Endothelial cell (in vitro differentiated cells): ENCODE data around the gene RAD51B. TPM values are rescaled to one million over a fixed set of nuclear protein-coding genes. Genes with fewer than 3 reads are reported as not detected.
A peak's percentile ranks its signal among the peaks of the same experiment; 100 is the strongest.

Source experiments
- DNase-seq: peaks from one replicate; pipeline ENCODE4 v3.0.0; 2021; ENCODE audit warnings: low spot score
- H3K27ac Mint-ChIP-seq: one replicate; pipeline ENCODE4 v1.8.0; 2021; ENCODE audit warnings: mixed read lengths, inconsistent platforms; ENCODE audit not compliant: unreplicated experiment
- H3K27me3 Mint-ChIP-seq: one replicate; pipeline ENCODE4 v1.8.0; 2021; ENCODE audit warnings: mild to moderate bottlenecking, moderate library complexity, mixed read lengths, inconsistent platforms; ENCODE audit not compliant: unreplicated experiment
- H3K36me3 Mint-ChIP-seq: one replicate; pipeline ENCODE4 v1.8.0; 2021; ENCODE audit warnings: mild to moderate bottlenecking, low read depth, mixed read lengths, inconsistent platforms; ENCODE audit not compliant: unreplicated experiment
- H3K4me1 Mint-ChIP-seq: one replicate; pipeline ENCODE4 v1.8.0; 2021; ENCODE audit warnings: mild to moderate bottlenecking, mixed read lengths, inconsistent platforms; ENCODE audit not compliant: unreplicated experiment
- H3K4me3 Mint-ChIP-seq: one replicate; pipeline ENCODE4 v1.8.0; 2021; ENCODE audit warnings: mild to moderate bottlenecking, mixed read lengths, inconsistent platforms; ENCODE audit not compliant: unreplicated experiment
- H3K9me3 Mint-ChIP-seq: one replicate; pipeline ENCODE4 v1.8.0; 2021; ENCODE audit warnings: mixed read lengths, inconsistent platforms; ENCODE audit not compliant: unreplicated experiment
- total RNA-seq: library from RNA; stranded (reverse); fragmentation: NEBNext Ultra II Directional; extraction: Animal tissue kit (Norgen Biotek cat#: 25700); gene quantifications from one replicate; pipeline ENCODE4 v1.2.1, GENCODE V29; 2021; ENCODE audit not compliant: unreplicated experiment
- TF ChIP-seq, protein P1 (sequence below): fragments of 200-600 bp; sonication (generic); IDR thresholded peaks from one replicate; pipeline ENCODE4 v1.5.0; 2021; ENCODE audit warnings: antibody characterized with exemption; ENCODE audit not compliant: unreplicated experiment

Gene RAD51B
- total RNA-seq, 1 donor from 2014 or later = 23.5 TPM

DNA sequence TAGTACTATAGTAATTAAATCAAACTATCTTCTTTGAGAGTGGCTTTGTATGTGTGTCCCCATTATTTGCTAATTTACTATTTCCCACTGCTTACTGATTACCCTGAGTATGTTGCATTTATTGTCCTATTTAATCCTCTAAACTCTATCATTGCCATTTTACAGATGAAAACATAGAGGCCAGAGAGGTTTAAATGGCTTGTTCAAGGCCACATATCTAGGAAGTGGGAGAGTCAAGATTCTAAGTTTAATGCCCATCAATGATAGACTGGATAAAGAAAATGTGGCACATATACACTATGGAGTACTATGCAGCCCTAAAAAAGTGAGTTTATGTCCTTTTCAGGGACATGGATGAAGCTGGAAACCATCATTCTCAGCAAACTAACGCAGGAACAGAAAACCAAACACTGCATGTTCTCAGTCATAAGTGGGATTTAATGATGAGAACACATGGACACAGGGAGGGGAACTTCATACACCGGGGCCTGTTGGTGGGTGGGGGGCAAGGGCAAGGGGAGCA lies 553.6 kb downstream of the RAD51B start:
- Mint-ChIP-seq H3K9me3 (no peaks in the 10 kb centered on the region), H3K4me3 (no peak overlapping the region), H3K4me1 (peaks cover 38% of the 10 kb centered on the region), H3K27ac (no peak overlapping the region), H3K27me3 (peaks cover 4% of the 10 kb centered on the region), H3K36me3 (no peaks in the 10 kb centered on the region)
- no peak for DNase-seq
- TF ChIP-seq, protein P1, sequence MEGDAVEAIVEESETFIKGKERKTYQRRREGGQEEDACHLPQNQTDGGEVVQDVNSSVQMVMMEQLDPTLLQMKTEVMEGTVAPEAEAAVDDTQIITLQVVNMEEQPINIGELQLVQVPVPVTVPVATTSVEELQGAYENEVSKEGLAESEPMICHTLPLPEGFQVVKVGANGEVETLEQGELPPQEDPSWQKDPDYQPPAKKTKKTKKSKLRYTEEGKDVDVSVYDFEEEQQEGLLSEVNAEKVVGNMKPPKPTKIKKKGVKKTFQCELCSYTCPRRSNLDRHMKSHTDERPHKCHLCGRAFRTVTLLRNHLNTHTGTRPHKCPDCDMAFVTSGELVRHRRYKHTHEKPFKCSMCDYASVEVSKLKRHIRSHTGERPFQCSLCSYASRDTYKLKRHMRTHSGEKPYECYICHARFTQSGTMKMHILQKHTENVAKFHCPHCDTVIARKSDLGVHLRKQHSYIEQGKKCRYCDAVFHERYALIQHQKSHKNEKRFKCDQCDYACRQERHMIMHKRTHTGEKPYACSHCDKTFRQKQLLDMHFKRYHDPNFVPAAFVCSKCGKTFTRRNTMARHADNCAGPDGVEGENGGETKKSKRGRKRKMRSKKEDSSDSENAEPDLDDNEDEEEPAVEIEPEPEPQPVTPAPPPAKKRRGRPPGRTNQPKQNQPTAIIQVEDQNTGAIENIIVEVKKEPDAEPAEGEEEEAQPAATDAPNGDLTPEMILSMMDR = no peak

DNA sequence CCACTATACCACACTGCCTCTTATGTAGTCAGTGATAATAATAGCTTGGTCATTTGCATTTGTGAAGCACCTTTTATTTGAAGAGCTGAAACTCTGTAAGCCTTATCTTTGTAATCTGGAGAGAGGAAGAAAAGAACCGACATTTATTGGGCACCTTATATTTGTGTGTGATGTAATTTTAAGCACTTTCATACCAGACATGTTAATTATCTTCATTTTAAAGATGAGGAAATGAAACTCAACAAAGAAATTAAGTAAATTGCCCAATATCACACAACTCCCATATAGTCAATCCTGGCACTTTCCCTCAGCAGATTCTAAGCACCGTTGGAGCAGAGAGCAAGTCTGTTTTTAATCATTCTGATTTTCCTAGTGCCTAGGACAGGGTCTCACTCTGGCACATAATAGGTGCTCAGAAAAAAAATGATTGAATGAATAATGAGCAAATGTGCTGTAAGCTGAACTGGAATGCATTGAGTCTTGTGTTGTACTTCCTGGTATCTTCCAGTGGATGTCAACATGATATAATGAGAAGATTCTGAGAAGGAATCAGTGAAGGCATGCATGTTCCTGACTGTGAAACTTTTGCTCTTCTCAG lies 554.4 kb downstream of the RAD51B start:
- DNase-seq = no peak
- TF ChIP-seq, protein P1 = no peak
- Mint-ChIP-seq H3K27me3 (peaks cover 4% of the 10 kb centered on the region), H3K36me3 (no peaks in the 10 kb centered on the region), H3K9me3 (no peaks in the 10 kb centered on the region), H3K4me1 (peaks cover 41% of the 10 kb centered on the region), H3K27ac (no peak overlapping the region), H3K4me3 (no peak overlapping the region)

DNA sequence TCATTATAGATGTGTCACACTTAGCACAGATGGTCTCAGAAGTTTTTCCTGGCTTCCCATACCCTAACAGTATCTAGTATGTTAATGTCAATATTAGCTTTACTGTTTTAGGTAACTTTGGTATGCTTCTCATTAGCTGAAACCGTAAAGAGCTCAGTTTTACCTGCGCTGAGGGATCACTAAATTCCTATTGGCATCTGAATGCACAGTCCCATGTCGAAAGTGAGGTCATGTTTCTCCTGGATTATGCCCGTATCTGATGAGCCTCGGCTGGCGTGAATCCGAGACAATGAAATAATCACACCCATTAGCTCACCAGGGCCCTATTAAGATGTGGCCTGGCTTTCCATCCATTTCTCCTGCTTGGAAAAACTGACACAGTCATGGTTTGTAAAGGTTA lies 555.1 kb downstream of the RAD51B start:
- Mint-ChIP-seq H3K27me3 (peaks cover 4% of the 10 kb centered on the region), H3K36me3 (no peaks in the 10 kb centered on the region), H3K4me1 (peaks cover 41% of the 10 kb centered on the region), H3K27ac (no peak overlapping the region), H3K4me3 (no peak overlapping the region), H3K9me3 (no peaks in the 10 kb centered on the region)
- TF ChIP-seq, protein P1 = no peak
- no peak for DNase-seq

DNA sequence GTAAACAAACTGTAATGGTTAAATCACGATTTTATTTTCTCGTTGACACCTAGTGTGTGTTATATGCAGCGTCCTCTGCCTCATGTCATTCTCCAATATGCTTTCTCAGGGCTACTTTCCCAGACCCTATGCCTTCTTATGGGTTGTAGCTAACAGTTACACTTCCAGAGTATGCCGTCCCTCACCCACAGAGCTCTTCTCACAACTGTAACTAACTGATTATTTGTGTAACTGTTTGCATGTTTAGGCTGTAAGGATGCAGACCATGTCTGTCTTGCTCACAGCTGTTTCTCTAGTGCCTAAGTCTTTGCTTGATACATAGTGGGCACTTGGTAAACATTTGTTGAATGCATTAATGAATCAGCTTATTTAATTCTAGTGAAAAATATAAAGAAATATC lies 555.8 kb downstream of the RAD51B start:
- Mint-ChIP-seq H3K4me1 (peaks cover 40% of the 10 kb centered on the region), H3K27me3 (peaks cover 4% of the 10 kb centered on the region), H3K27ac (no peak overlapping the region), H3K36me3 (no peaks in the 10 kb centered on the region), H3K9me3 (no peaks in the 10 kb centered on the region), H3K4me3 (no peak overlapping the region)
- no peak for DNase-seq
- TF ChIP-seq, protein P1 = no peak

DNA sequence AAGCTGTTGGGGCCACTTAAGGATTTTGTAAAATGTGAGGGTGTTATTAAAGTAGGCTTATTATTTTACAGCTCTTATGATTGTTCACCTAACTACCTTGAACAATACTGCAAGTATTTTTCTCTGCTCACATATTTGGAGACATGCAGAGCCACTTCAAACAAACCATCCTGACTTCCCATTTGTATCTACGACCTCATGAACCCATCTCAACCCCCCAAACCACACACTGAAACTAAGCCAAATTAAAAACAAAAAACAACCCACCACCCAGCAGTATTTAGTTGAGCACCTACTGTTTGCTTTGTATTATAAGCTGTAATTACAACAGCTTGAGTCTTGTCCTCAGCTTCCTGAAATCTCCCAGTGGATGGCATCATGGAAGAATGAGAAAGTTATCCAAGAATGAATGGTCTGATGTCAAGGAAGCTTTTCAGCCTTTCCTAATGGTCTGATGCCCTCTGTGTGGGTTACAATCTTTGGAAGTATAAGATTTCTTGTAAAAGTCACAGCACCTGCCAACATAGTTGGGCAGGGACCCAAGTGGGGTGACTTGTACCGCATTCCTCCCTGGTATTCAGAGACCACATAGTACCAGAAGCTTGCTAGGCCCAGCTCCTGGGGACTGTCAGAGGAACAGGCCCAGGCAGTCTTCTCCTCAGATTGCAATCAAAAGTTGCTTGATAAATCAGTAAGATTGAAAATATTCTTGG lies 556.6 kb downstream of the RAD51B start:
- Mint-ChIP-seq H3K4me1 (peaks cover 39% of the 10 kb centered on the region), H3K36me3 (no peaks in the 10 kb centered on the region), H3K9me3 (no peaks in the 10 kb centered on the region), H3K27me3 (peaks cover 4% of the 10 kb centered on the region), H3K4me3 (no peak overlapping the region), H3K27ac (peak overlapping the region; percentile 99)
- no peak for DNase-seq
- TF ChIP-seq, protein P1 = no peak
